ENCODE measurements around the gene VEGFB.

Gene VEGFB, protein sequence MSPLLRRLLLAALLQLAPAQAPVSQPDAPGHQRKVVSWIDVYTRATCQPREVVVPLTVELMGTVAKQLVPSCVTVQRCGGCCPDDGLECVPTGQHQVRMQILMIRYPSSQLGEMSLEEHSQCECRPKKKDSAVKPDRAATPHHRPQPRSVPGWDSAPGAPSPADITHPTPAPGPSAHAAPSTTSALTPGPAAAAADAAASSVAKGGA

DNA sequence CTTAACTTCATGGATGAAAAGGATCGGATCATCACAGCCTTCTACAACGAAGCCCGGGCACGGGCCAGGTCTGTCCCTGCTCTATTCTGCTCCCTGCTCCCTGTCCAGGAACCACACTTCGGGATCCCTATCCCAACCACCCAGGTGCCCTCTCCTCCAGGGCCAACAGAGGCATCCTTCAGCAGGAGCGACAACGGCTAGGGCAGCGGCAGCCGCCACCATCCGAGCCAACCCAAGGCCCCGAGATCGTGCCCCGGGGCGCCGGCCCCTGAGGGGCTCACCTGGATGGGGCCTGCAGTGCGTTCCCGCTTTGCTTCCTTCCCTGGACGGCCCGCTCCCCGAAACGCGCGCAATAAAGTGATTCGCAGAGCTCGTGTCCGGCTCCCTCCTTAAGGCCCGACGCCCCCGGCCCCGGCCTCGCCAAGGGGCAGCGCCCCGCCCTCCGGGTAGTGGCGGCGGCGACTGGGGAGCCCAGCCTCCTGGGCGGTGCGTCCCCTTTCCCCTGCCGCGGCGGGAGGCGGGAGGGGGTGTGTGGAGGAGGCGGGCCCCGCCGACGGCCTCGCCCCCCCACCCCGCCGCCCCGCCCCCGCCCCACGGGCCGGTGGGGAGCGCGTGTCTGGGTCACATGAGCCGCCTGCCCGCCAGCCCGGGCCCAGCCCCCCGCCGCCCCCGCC, at the start of gene VEGFB:
Gene VEGFB, plus strand, starts transcription at position 672 of the 674 bp plus-strand sequence. CDS start 250 bp downstream, outside the sequence.
- DNase-seq: peak; percentile 74 to 80

DNA sequence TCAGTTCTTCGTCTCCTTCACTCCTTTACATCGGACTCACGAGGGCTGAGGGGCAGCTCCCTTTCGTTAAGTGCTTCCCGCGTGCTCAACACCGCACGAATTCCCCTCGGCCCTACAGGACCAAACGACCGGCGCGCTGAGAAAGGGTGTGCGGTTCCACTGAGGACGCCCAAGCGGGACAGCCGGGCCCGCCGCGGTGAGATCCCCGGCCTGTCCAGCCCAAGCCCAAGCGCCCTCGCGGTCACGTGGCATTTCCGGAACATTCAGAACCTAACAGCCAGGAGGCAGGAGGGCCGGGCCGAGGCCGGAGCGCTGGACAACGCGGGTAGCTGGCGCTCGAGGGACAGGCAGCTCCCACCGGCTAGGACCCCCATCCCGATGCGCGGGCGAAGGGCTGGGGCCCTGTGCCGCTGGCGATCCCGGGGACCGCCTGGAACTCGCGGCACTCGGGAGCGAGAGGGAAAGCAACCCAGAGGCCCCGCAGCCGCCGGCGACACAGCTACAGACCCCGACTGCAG, 49.1 kb upstream of the VEGFB start:
- no peak for DNase-seq

DNA sequence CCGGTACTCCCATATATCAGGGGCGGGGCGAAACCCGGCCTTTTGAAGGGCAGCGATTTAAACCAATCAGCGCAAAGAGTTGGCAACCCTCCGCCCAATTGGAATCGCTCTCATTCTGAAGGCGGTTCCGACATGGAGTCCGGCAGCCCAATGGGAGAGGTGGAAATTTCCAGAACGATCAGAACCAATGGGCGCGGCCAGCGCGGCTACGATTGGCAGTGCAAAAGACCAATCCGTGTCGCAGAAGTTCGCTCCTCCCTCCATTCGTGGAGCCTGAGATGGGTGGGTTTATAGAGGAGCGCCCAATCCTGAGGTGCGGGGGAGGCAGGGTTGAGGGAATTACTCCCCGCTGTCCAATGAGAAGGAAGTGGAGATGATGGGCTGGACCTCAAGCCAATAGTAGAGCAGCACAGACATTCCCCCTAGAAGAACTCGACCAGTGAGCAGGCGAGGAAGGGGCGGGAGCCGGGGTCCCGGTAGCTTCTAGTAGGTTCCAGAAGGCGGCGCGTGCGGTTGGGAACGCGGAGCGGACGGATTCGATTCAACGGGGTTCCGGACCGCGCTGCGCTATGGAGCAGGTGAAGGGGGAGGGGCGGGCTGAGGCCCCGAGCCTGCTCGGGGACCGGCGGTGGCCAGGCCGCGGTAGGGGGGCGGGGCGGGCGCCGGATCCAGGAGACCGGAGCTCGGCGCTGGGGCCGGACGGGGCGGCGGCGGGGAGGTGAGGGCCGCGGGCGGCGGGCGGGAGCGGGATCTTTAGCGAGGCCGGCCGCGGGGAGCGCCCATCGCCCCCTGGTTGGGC, 48.5 kb upstream of the VEGFB start, which contains the start of gene STIP1:
Gene STIP1, plus strand, starts transcription at position 479 of the 799 bp plus-strand sequence. Its CDS starts 91 bp downstream, at position 570.
- DNase-seq: peak; percentile 99 to 100

DNA sequence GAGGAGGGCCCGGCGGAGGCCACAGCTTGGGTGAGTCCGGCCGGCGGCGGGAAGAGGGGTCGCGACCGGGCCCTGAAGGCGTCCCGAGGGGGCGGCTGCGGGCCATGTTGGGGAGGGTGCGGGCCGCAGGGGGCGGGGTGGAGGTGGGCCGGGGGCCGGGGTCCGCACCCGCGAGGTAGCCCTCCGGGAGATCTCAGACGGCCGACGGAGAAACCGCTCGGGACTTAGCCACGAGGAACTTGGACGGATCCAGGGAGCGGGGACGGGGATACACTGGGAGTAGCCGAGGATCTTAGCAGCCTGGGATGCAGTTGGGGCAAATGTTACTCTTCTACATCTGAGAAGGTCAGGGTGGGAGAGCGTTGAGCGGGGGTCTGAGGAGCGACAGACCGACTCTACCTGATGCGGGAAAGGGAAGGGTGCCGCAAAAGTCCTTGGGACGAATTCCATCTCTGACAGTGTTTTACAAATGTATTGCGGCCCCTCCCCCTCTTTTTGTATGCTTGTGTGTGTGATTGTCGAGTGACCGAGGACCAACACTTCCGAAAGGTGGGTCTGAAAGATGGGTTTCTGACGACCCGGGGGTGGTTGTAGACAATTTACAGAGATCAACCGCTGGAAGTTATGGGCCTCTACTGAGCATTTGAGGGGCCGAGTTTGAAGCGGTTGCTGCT, 47.8 kb upstream of the VEGFB start:
- peak; percentile 71 to 72 for DNase-seq

DNA sequence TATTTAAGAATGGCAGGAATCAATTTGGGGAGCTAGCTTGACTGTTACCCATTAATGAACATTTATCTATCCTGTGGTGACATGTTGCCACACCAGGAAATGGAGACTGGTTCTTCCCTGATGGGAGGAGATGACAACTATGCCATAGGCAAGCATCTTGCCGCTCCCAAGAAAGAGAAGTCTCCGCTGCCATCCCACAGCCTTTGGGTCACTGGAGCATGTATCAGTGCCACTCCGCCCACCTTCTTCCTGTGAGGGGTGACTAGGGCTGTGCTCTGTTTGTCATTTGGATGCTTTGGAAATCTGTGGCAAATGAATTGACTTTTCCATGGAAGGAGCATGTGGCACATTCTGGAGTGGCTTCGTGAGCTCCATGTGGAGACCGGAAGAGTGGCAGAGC, 42.0 kb upstream of the VEGFB start:
- no peak for DNase-seq

DNA sequence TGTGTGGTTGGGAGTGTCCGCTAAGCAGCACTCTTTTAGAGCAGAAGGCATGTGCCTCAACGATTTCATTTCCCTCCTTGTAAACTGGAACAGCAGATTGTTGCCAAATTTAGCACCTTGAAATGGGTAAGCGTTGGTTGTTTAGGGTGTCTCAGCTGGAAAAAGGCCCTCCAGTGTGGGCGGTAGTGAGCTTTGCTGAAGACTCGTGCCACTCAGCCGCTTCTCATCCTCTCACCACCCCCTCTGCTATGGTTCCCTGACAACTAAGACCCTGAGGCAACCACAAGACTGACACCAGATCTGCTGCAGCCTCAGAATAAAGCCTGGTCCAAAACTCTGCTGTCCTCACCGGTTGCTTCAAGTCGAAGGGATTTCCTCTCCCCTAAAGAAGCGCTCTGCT, 37.8 kb upstream of the VEGFB start:
- no peak for DNase-seq

DNA sequence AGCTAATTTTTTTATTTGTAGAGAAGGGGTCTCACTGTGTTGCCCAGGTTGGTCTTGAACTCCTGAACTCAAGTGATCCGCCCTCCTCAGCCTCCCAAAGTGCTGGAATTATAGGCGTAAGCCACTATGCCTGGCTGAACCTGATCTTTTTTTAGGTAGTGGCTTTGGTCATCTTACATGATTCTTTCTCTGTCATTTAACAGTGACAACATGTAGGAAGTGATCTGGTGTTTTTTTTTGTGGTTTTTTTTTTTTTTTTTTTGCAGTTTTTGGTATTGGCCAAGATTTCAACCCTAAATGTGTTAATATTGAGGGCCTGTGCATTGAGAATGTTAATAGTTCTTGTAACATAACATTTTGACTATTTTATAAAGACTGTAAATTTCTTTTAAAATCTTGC, 35.9 kb upstream of the VEGFB start:
- no peak for DNase-seq

DNA sequence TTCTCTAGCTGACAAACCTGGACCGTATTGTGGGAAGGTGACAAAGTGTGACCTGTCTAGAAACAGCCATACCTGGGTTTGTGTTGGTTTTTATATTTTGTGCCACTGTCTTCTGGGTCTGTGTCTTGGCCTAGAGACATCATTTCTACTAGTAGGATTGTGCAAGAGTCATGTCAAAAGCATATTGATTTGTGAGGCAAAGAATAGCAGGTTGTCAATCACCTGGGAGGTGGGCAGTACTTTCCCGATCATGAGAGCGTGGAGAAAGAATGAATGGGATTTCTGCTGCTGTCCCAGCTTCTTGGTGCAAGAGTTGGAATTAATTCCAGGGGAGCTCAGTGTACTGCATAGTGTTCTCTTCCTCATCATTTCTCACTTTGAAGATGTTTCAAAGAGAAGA, 32.8 kb upstream of the VEGFB start:
- no peak for DNase-seq

DNA sequence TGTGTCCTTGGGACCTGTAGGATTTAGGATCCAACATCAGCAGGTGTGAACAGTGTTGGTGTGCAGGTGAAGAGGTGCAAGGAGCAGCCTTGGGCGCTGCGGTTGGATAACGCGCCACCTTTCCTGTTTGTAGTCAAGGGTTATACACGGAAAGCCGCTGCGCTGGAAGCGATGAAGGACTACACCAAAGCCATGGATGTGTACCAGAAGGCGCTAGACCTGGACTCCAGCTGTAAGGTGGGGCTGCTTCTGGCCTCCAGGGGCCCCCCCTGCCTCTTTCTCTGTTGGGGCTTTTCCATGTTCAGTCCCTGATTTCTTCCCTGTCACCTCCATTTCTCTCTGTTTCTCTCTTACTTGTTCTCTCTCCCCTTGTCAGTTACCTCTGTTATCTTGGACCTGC, 31.4 kb upstream of the VEGFB start:
- DNase-seq: no peak

DNA sequence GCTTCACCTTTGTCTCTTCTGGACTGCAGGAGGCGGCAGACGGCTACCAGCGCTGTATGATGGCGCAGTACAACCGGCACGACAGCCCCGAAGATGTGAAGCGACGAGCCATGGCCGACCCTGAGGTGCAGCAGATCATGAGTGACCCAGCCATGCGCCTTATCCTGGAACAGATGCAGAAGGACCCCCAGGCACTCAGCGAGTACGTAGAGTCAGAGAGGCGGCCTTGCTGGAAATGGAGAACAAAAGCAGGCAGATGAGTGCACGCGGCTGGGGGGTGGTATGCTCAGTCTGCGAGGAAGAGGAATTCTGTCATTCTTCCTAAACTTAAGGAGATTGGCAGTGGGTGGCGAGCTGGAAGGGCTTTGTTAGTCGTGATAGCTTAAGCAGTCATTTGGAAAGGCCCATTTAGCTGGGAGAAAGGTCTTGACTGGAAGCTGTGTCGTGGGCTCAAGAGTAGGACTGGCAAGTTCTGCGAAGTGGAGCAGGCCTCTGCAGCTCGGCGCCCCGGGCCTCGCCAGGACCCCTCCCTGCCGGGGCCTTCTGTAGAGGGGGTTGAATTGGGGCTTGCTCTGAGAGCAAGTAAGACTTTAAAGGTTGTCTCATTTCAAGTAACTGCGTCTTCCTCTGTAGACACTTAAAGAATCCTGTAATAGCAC, 30.8 kb upstream of the VEGFB start:
- no peak for DNase-seq

DNA sequence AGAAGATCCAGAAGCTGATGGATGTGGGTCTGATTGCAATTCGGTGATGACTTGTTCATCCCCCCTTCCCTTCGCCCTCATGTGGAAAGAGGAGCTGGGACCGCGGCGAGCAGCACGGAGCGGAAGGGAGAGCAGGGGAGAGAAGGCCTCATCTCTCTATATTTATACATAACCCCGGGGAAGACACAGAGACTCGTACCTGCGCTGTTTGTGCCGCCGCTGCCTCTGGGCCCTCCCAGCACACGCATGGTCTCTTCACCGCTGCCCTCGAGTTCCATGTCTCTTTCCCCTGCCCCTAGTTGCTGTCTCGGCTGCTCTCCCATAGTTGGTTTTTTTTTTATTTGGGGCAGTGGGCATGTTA, 30.3 kb upstream of the VEGFB start:
- DNase-seq: no peak

DNA sequence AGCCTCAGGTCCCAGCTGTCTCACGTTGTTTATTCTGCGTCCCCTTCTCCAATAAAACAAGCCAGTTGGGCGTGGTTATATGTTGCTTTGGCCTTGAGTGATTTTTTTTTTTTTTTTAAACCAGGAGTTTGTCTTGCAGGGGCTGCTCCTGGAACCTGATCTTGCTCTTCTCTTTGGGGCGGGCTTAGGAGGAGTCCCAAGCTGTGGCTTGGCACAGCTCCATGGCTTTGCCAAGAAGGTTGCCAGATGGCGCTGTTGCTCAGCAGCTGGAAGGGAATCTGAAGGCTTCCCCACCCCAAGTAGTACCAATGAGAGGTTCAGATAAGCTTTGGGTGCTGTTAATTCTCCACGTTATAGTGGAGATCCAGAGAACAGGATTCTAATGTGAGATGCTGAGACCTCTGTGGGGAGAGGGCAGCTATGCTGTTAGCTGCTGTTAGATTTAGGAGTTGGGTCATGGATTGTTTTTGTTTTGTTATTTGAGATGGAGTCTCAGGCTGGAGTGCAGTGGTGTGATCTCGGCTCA, 29.9 kb upstream of the VEGFB start:
- peak; percentile 79 to 82 for DNase-seq

DNA sequence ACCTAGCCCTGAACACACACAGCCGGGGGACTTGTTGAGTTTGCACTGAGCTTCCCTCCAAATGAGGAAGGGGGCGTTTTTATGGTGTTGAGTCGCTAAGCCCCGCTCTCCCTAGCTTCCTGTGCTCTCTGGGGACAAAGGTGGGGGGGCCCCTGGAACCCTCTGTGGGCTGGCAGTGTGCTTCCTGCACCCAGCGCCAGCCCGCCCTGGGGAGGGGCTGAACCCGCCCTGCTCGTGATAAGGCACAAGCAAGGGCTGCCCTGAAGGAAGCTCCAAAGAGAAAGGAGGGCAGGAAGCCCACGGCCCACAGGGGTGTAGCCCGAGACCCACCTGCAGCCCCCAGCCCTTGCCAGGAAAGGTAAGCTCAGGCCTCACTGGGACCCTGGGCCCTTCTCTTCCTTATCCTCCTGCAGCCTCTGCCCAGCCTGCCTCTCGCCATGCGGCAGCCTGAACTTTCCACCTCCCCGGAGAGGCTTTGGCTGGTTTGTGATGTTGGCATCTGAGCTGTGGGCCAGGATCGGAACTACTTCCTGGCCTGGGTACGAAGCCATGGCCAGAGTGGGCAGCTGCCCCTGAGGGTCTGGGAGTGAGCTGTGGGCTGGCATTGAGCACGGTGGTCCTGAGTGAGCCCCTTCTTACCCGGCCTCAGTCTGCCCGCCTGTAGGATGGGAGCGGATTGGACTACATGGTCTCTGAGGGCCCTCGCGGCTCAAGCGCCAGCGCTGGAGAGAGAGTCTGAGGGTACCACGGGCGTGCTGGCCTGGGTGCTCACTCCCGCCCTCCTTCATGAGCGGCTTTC, 27.7 kb upstream of the VEGFB start, which contains the start of gene FERMT3:
Gene FERMT3, plus strand, starts transcription at position 265 of the 799 bp plus-strand sequence. CDS start 644 bp downstream, outside the sequence.
- peak; percentile 82 to 86 for DNase-seq

DNA sequence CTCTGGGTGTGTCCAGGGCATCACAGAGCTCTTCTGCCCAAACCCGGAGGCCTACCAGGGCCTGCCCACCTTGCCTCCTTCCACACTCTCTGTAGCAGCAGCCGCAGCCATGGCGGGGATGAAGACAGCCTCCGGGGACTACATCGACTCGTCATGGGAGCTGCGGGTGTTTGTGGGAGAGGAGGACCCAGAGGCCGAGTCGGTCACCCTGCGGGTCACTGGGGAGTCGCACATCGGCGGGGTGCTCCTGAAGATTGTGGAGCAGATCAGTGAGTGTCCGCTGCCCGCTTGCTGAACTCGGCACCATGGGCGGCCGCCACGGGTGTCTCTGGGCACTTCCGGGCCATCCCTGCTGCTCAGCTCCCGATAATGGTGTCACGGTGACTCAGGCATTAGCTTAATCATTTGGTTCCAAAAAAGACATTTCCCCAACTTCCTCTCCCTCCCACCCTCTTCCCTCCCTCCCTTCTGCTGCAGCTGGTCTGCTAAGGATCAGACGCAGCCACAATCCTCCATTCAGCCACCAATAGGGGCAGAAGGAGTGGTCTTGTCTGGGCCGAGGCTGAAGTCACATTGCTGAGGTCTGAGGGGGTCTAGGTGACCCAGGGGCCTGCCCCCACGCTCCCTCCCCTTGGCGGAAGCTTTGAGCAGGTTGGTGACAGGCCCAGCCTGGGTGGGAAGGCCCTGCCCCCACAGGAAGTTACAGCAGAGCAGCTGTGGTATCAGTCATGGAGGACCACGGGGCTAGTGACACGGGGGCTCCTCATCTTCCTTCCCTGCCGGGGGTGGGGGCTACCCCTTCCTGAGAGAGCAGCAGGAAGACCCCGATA, 26.9 kb upstream of the VEGFB start:
- peak; percentile 89 to 92 for DNase-seq

DNA sequence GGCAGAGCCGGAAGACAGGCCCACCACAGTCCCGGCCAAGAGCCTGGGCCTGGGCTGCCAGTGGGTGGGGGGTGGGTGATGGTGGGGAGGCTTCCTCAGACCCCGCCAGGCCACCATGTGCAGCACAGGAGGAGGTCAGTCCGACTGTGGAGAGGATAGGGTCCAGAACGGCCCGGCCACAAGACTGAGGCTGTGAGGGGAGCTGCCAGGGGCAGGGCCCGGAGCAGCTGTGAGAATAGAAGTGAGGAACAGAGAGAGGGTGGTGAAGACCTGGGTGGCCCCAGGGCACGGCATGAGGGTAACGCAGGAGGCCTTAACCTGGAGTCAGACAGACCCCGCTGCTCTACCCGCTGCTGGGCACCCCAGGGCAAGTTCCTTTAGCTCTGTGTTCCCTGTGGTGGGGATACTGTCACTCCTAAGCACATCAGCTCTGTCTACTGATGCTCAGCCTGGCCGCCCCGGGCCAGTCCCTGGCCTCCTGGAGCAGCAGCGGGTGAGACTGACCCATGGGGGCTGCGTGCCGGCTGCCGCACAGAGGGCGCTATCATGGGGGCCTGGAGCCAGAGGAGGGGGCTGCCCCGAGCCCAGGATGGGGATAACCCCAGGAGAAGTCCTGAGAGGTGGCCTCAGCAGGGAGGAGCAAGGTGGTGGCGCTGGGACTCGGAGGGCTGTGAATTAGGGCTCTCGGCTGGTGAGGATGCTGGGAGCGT, 26.1 kb upstream of the VEGFB start:
- no peak for DNase-seq

DNA sequence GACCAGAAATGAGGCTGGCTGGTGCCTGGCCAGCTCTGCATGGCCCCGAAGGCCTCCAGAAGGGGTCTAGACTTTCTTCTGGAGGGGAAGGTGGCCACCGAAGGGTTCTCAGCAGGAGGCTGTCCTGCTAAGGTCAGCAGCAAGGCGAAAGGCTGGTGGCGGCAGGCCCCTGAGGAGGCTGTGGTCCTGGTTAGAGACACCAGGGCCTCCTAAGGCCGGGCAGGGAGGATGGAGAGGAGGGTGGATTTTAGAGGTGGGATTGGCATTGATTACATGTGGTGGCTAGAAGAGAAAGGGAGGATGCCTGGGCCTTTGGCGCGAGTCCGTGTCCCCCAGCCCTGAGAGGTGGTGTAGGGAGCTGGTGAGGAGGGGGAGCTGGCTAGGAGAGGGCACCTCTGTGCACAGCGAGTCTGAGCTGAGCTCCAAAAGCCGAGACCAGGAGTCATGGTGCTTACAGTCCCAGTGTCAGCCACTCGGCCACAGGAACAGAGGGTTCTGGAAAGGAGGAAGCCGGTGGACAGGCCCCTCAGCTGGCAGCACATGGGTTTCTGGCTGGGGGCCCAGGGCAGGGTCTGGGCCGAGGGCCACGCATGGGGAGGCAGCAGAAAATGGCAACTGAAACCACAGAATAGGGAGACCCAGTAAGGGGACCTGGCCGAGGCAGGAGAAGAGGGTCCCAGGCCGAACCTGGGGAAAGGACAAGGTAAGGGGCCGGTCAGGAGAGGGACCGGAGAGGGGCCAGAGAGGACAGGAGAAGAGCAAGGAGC, 25.4 kb upstream of the VEGFB start:
- DNase-seq: no peak

DNA sequence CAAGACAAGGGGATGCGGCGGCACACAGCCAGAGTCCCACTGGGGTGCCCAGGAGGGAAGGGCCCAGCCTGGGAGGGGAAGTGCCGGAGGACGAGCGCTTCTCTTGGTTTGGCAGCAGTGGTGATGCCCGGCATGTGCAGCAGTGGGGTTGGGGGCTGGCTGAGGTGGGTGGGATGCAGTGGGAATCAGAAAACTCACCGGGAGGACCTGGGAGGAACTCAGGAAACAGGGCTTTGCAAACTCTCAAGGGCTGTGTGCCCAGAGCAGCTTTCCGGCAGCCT, 24.9 kb upstream of the VEGFB start:
- DNase-seq: no peak

DNA sequence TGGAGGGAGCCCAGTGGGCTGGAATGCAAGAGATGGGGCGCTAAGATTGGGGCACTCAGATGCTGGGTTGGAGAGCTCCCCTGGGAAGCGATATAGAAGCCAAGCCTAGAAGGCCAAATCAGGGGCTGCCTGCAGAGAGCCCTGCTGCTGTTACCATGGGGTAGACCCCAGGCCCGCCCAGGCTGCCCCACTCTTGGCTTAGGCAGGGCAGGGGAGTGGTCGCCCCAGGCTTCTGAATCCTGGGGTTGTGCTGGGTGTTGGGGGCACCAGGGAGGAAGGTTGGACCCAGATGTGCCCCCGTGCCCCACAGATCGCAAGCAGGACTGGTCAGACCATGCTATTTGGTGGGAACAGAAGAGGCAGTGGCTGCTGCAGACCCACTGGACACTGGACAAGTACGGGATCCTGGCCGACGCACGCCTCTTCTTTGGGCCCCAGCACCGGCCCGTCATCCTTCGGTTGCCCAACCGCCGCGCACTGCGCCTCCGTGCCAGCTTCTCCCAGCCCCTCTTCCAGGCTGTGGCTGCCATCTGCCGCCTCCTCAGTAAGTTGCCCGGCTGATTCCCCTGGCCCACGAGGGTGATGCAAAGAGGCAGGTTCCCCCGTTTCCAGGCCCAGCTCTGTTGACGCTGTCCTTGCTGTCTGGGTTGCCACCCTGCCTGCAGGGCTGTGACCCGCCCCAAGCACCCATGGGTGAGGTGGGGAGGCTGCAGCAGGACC, 23.9 kb upstream of the VEGFB start:
- no peak for DNase-seq
